ENCODE results near the gene PRM3.

Gene PRM3

DNA sequence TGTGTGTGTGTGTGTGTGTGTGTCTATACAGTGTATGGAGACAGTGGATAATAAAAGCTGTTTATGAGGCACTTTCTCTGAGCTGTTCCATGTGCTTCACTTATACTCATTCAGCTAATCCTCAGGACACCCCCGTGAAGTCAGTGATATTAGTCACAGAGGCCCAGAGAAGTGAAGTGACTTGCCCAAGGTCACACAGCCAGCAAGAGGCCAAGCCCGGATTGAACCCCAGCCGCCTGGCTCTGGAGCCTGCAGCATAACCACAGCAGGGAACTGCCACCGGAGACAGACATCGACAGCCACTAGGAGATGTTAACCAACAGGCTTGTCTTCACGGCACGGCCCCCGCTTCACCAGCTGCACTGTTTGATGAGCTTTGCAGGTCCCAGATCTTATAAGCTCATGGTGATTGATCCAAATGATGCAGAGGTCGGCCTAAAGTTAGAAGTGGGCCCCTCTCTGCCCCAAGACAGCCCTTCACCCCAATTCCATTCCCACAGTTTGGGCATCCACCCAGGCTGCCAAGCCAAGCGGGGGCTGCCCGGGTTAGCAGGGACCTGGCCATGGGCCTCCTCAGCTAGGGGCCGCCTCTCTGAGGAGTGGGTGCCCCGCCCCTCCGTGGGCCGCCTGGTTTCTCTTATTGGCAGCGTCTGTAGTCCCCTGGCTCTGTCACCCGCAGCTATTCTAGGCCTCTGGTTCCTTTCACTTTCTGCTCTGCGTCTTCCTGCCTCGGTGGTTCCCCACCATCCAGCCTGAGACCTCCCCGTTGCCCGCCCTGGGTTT is 48.3 kb downstream of the PRM3 start:
- peak; percentile 84 for DNase-seq

DNA sequence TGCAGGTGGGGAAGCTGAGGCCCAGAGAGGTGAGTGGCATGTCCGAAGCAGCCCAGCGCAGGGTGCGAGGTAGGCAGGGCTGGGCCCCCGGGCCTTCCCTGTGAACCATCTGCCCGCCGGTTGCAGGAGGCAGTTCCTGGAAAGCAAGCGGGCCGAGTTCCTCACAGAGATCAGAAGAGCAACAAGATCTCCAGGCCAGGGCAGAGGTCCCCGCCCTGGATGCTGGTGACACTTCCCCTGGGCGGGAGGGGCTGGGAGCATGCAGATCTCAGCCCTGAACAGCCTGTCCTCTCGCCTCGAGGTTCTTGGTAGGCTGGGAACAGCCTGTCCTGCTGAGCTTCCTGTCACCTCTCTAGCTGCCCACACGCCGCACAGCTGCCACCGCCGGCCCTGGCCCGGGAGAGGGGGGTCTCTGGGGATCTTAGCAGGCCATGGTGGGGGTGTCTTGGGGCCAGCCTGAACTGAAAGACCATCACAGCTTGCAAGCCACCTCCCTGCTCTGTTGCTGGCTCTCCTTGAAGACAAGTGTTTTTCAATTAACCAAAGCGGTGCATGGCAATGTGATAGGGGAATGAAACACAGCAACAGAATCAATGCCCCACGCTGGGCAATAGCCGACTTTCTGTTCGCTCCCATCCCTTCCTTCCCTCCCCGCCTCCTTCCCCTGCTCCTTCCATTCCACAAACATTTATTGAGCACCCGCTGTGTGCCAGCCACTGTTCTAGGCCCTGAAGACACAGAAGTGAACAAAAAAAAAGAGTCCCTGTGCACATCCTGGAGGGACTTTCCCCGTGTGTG is 49.1 kb downstream of the PRM3 start:
- DNase-seq = peak; percentile 78
- peak; percentile 60 for ATAC-seq

More for the DNA sequence above, 48.3 kb downstream of the PRM3 start:
- ATAC-seq = peak; percentile 82
